ENCODE measurements around the gene CACNG8. TPM values are rescaled to one million over a fixed set of nuclear protein-coding genes. Genes with fewer than 3 reads are reported as not detected.

The CACNG8 gene
- total RNA-seq, 1 experiment from 2014 or later = 0.91 TPM

Other genes with a start within 250 kb of the CACNG8 start
- not detected in 2 replicates for gene NLRP12, start 138.6 kb upstream of the CACNG8 start, total RNA-seq (2022)
- 115 and 132 TPM in 2 replicates for gene MYADM, start 95.1 kb upstream of the CACNG8 start, total RNA-seq (2022)
- 1.7 and 2.6 TPM in 2 replicates for gene PRKCG, start 80.7 kb upstream of the CACNG8 start, total RNA-seq (2022)
- not detected in 2 replicates for gene CACNG7, start 53.7 kb upstream of the CACNG8 start, total RNA-seq (2022)
- gene CACNG6, start 28.7 kb downstream of the CACNG8 start, total RNA-seq (2022) = 1.4 and 1.6 TPM in 2 replicates
- gene VSTM1, start 101.0 kb downstream of the CACNG8 start, total RNA-seq (2022) = not detected in 2 replicates
- not detected in 2 replicates for gene TARM1, start 118.4 kb downstream of the CACNG8 start, total RNA-seq (2022)
- gene OSCAR, start 137.9 kb downstream of the CACNG8 start, total RNA-seq (2022) = 0.23 TPM in 1 of 2 replicates, not detected in the other
- gene NDUFA3, start 139.9 kb downstream of the CACNG8 start, total RNA-seq (2022) = 185 and 196 TPM in 2 replicates
- 23.0 and 26.0 TPM in 2 replicates for gene TFPT, start 152.7 kb downstream of the CACNG8 start, total RNA-seq (2022)
- 95.0 and 99.0 TPM in 2 replicates for gene PRPF31, start 152.8 kb downstream of the CACNG8 start, total RNA-seq (2022)
- gene CNOT3, start 174.8 kb downstream of the CACNG8 start, total RNA-seq (2022) = 77.7 and 82.1 TPM in 2 replicates
- gene LENG1, start 196.8 kb downstream of the CACNG8 start, total RNA-seq (2022) = 6.6 and 6.9 TPM in 2 replicates
- gene TMC4, start 210.2 kb downstream of the CACNG8 start, total RNA-seq (2022) = 38.9 and 45.9 TPM in 2 replicates
- gene MBOAT7, start 226.6 kb downstream of the CACNG8 start, total RNA-seq (2022) = 137 and 149 TPM in 2 replicates
- gene TSEN34, start 228.4 kb downstream of the CACNG8 start, total RNA-seq (2022) = 42.6 TPM in 2 replicates
- 1,040 and 1,045 TPM in 2 replicates for gene RPS9, start 237.9 kb downstream of the CACNG8 start, total RNA-seq (2022)